ENCODE measurements around the gene MTA1.

MTA1 gene

DNA sequence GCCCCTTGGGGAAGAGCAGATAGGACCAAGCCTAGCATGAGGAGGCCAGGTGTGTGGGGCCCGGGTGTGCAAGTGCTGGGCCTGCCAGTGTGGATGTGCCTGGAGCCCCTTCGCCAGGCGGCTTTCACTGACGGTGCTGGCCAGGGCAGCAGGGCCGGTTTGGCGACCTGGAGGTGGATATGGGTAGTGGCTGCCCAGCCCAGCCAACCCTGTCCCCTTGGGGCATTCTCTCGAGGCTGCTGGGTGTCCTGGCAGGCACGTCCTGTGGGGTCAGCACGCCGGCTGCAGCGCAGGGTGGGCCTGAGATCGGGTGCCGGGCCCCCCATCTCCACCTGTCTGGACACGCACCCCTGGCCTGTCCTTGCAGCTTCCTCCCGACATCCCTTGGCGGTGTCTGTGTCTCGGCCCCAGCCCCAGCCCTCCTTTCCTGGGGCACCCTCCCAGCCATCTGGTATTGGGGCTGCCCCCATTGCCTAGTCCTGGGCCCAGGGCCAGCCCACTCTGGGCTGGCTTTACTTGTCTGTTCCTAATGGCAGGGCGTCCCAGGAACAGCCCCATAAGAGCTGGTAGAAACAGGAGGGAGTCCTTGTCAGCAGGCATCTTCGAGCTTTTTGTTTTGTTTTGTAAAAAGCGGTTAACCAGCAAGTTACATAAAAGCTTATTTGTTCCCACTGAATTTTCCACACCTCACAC is 47.8 kb downstream of the MTA1 start:
- no peak for DNase-seq

DNA sequence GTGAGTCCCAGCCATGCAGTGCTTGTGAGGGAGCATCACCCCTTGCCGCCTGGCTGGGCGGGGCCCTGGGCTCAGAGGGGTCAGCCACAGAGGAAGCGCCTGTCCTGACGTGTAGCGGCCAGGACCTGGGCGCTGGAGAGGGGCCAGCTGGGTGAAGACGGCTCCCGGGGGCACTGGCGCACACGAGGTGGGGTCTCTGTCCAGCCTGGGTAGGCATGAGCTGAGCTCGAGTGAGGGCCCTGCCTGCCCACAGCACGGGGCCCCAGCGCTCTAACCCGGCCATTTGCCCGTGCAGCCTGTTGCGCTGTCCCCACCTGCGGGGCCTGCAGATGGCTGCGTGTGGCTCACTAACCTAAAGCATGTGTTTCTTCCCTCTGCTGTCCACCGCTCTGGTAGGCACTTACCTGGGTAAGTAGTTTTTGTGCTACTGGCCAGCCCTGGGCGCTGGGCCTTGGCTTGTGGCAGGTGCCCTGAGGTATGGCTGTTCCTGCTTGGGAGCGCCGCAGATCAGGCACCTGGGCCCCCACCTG is 48.4 kb downstream of the MTA1 start:
- no peak for DNase-seq

DNA sequence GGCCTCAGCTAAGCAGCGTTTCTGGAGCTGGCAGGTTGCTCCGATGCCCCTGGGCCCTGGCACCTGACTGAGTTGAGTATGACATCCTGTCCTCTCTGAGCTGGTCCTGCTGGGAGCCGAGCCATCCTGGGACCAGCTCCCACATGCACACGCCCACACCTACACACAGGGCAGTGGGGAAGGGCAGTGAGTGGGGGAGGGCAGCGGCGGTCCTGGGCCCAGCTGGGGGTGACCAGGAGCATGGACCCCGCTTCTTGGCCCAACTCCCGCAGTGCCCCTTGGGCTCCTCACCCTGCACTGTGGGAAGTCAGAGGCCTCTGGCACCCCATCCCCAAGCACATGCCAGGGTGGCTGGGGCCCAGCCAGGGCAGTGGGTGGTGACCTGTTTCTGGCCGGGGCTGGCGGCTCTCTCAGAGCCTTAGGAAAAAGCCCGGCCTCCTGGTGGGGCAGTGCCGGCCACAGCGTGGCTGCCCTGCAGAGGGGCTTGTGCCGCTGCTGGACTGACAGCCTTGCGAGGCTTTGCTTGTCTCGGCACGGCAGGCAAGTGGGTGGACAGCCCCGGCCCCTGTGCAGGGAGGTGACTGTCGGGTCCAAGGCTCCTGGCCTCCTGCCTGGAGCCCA is 49.1 kb downstream of the MTA1 start:
- no peak for DNase-seq

DNA sequence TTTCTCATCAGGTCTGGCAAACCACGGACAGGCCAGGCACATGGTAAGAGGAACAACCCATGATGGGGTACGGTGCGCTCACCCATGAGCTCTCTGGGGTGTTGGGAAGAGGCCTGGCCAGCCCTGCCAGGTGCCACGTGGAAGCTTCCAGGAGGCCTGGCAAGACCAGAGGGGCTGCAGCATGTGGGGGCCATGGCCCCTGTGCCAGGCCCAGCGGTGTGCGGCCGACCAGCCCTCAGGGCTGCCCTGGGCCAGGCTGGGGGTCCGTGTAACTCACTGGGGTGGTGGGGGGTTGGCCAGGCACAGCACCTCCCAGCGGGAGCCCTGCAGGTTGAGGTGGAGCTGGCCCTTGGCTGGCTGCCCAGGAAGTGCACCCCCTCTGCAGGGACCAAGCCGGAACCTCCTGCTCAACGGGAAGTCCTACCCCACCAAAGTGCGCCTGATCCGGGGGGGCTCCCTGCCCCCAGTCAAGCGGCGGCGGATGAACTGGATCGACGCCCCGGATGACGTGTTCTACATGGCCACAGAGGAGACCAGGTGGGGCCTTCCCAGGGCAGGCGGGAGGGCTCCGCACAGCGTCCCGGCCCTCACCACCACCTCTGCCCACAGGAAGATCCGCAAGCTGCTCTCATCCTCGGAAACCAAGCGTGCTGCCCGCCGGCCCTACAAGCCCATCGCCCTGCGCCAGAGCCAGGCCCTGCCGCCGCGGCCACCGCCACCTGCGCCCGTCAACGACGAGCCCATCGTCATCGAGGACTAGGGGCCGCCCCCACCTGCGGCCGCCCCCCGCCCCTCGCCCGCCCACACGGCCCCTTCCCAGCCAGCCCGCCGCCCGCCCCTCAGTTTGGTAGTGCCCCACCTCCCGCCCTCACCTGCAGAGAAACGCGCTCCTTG is 50.1 kb downstream of the MTA1 start:
- no peak for DNase-seq

DNA sequence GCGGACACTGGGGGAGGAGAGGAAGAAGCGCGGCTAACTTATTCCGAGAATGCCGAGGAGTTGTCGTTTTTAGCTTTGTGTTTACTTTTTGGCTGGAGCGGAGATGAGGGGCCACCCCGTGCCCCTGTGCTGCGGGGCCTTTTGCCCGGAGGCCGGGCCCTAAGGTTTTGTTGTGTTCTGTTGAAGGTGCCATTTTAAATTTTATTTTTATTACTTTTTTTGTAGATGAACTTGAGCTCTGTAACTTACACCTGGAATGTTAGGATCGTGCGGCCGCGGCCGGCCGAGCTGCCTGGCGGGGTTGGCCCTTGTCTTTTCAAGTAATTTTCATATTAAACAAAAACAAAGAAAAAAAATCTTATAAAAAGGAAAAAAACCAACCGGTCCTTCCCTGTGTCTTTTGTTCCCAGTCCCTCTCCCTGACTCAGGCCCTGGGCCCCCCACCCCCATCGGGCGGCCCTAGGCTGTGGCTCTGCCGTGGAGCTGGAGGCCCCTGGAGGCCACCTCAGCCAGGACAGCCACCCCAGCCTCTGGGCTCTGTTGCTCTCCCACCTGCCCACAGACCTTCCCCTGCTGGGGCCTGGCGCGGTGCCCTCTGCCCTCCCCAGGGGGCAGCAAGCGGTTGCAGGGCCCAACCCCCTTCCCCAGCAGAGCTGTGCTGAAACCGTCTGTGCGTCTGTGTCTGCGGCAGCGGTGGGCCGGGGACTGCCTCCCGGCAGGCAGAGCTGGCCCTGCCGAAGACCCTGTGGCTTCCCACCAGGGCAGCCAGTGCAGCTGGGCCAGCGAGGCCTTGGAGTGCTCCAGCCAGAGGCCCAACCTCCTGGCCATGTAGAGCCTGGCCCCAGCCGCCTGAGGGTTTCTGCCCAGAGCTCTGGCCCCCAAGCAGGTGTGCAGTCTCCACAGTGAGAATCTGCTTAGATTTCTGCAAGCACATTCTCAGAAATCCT is 51.0 kb downstream of the MTA1 start:
- no peak for DNase-seq

DNA sequence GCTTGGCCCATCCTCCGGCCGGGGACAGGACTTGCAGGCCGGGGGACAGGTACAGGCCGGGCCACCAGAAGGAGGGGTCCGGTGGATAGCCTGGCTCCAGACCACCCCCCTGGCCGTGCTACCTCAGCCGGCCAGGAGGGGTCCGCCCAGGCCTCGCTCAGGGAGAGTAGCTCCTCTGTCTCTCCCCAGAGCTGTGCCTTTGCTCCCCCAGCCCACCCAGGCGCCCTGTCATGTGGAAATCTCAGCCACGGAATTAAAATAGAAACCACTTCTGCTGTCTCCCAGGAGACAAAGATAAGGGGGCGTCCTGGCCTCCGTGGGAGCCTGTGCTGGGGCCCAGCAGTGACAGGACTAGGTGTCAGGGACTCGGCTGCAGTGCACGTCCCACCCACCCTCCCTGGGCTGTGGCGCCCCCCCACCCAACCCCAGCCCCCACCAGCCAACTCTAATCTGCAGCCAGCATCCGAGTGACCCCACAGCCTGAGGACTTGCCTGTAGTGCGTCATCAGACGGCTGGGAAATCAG is 51.7 kb downstream of the MTA1 start:
- DNase-seq, result no peak

DNA sequence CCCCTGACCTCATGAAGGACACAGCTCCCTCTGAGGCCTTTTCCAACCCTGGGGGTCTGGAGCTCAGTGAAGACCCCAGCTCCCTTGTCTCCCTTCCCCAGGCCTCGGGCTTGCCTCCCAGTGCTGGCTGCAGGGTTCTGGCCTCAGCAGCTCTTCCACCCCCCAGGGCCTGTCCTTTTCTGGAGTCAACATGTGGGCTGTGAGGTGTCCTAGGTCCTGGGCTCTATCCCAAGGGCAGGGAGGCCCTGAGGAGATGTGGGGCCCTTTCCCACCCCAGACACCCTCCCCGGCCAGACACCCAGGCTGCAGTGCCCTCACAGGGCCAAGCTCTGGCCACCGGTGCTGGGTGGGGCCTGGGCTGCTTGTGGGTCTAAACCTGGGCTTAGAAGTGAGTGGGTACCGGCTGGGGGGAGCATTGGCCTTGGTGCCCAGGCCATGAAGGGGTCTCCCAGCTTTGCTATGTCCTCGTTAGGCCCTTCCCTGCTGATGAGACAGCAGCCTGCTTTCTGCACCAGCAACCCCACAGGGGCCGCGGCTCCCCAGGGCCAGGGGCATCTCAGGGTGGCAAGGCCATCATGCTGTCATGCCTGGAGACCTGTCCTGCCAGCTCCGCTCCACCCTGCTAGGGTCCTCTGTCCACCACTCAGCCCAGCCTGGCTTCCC is 52.3 kb downstream of the MTA1 start:
- no peak for DNase-seq

DNA sequence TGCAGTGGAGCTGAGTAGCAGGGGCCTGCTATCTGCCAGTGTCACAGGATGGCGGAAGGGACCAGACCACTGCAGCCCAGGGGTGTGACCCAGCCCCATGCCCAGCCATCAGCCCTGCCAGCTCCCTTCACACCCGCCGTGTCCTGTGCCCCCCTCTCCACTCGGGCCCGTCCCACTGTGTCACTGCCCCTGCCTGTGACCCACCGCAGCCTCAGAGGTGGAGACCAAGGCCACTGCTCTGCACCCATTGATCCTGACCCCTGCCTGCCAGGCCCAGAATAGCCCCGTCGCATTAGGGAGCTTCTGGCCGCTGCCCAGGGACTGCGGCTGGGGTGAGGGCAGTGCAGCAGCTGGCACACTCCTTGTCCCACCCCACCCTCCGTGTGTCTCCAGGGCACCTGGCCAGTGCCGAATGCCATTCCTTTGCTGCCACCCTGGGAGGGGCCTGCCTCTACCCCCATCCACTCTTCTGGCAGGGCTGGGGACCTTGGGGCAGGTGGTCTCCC is 52.9 kb downstream of the MTA1 start:
- no peak for DNase-seq

DNA sequence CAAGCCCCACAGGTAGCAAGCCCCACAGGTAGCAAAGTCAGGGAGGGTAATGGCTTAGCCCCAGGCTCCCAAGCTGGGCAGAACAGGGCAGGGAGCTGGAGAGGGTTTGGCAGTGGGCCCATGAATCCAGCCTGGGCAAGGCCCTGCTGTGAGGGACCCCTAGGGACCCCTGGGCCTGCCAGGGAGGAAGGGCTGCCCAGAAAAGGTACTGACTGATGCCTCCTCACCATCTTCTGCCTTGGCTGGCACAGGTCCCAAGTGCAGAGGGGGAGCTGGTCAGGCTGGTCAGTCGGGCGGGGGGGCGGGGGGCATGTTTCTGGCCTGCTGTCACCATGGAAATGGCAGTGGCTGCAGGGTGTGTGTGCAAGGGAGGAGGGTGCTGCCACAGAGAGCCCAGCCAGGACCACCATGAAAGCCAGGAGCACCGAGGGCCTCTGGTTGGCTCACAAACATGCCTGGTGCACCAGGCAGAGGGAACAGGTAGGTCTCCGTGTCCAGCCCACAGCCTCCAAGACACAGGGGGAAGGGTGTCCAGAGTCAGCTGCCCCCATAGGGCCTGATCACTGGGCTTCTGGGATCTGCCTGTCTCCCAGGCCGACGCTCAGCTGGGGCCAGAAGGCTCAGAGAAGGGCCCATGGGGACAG is 53.5 kb downstream of the MTA1 start:
- no peak for DNase-seq

DNA sequence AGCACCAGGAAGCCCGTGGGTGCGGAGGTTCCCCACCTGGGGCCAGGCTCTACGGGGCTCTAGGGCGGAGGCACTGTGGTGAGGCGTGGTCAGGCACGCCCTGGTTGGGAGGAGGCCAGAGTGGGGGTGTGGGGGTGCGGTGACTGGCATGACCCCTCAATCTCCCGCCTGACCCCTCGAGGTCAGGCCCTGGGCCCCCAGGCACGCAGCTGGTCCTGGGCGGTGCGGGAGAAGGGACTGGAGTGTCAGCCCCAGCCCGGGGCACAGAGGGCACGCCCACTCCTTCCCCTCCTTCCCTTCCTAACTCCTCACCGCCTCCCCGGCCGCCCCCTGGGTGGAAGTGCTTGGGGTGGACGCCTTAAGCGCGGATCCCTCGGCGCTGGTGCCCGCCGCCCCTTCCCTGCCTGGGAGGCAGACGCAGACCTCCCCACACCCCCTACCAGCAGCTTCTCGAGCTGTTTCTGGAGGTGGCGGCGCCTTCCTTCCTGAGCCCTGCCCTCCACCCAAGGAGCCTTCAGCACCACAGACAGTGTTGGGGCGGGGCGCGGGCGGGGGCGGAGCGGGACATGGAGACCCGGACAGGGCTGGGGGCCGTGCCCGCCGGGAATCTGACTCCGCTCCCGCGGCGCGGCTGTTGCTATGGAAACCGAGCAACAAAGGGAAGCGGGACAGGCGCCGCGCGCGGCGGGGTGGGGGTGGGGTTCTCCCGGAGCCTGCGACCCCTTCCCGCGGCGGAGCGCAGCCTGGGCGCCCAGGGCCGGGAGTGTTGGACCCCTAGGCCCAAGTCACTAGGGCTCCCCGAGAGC is 54.3 kb downstream of the MTA1 start:
- DNase-seq, result peak; percentile 83

DNA sequence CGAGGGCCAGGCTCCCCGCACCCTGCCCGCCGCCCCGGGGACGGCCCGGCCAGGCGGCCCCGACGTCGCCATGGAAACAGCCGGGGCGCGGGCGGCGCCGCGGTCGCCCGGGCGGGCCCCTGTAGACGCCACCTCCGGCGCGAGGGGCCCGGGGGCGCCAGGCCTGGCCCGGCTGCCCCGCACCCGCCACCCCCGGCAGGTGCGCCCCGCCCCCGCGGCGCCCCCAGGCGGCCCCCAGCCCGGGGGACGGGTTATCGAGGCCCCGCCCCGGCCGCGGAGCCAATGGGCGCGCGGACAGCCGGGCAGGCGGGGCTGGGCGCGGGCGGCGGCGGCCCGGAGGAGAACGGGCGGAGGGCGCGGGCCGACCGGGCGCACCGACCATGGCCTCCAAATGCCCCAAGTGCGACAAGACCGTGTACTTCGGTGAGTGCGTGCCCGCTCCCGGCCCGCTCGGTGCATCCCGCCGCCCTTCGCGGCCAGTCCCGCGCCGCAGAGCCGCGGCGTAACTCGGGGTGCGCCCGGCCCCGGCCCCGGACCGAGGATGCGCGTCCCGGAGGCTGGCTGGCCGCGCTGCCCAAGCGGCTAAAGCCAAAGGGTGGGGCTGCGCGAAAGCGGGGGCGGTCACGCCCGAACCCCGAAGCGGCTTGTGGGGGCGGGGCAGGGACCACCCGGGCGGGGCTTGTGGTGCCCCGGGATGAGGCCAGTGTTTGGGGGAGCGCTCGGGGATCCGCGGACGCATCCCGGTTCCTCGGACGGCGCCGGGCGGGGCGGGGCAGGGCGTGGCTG is 55.0 kb downstream of the MTA1 start, which contains the start of gene CRIP2:
Gene CRIP2, plus strand, starts transcription at position 339 of the 786 bp plus-strand sequence. Its CDS starts 42 bp downstream, at position 381.
- peak; percentile 52 for DNase-seq

DNA sequence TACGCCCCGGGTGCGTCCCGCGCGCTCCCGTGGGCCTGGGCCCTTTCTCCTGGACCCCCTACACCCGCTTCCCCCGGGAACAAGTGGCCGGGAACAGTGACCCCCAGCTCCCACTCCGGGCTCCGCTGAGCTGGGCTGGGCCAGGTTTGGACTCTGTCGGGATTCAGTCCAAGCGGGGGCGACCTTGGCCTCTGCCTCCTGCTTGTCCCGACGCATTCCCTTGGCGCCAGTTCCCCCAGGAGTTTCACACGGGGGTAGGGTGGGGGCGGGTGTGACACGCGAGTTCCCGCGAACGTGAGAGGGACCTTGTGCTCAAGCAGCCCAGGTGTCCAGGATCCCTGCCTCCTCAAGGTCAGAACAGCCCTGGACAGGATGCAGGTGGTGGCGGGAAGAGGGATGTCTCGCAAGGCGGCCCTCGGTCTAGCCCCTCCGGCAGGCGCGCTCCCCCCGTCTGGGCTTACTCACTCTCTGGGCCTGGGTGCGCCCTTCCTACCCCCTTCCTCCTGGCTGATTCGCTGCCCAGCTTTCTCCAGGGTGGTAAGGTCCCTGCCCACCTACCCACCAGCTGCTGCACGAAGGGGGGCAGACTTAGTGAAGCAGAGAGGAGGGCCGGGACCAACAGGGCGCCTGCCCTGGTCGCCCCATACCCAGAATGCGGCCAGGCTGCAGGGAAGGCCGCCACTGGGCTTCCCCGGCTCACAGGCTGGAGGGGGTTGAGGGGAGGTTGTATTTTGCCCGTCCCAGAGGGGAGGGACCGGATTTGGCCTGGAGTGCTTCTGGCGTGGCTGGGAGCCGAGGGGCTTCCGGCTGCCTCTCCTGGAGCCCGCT is 55.9 kb downstream of the MTA1 start:
- DNase-seq, result no peak

DNA sequence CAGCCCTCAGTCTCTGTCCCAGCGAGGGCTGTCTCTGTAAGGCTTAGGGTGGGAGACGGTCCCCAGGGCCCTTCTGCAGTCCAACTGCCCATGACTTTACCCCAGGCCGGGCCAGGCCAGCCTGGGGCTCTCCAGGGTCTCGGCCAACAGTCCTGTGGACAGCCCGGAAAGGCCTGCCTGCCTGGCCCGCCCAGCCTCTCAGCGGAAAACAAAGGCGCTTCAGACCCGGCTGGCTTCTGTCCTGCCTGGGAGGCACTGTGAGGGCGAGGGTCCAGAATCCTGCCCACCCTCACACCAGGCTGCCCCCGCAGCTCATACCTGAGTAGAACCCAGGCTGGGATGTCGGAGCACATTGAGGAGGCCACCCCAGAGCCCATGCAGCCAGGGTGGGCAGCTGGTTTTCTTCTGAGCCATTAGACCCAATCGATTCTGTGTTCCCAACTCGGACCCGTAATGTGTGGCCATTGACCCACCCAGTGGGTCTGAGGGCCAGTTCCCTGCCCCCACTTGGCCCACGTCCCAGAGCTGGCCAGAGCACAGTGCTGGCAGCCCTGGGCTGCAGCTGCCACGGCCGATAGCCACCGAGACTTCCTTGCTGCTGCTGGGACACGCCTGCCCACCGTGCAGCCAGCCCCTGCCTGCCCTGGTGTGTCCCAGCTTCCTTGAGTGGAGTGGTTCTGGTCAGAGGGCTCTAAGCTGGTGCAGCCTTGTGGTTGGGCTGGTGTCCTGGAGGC is 56.6 kb downstream of the MTA1 start:
- DNase-seq, result no peak

DNA sequence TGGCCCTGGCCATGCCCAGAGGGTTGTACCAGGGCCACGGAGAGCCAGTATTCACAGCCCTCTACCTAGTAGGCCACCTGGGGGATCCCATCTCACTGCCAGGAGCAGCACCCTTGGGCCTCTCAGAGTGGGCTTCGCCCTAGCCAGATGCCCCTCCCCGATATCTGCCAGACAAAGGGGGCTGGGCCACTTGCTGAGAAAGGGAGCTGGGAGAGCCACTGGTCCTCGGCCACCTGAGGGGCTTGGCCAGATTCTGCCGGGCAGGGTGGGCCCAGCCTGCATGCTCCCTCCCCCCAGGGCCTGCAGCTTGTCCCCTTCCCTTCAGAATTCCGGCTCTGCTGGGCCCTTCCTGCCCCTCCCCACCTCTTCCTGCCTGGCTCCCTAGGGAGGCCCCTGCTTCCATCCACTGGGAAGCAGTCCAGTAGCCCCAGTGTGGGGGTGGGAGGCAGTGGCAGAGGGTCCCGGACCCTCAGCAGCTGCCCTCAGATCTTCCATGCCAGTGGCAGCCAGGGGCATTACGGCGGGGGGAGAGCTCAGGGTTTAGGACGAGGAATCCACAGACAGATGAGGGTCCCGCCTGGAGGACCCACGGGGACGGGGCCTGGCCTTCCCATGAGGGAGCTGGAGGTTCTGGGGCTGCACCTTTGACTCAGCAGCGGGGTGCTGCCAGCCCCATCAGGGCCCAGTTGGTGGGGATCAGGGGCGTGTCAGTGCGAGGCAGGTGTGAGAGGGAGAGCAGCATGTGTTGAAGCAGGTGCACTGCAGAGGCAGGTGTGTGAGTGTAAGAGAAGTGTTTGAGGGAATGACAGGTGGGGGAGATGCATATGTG is 57.4 kb downstream of the MTA1 start:
- DNase-seq, result no peak

DNA sequence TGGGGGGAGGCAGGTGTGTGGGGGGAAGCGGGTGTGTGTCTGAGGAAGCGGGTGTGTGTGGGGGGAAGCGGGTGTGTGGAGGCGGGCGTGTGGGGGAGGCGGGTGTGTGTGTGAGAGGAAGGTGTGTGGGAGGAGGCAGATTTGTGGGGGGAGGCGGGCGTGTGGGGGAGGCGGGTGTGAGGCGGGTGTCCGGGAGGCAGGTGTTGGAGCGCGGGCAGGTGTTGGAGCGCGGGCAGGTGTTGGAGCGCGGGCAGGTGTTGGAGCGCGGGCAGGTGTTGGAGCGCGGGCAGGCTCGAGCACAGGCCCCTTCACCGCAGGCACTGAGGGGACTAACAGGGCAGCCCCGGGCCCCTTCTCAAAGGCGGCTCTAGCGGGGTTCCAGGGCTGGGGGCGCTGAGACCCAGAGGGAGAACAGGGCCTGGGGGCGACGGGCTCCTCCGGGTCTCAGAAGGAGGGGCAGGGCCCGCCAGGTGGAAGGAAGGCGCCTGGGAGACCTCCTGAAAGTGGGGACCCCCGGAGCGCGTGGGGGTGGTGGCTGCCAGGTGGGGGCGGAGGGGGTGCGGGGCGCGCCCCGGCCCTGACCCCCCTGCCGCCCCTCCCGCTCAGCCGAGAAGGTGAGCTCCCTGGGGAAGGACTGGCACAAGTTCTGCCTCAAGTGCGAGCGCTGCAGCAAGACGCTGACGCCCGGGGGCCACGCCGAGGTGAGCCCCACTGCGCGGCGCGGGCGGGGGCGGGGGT is 58.2 kb downstream of the MTA1 start:
- peak; percentile 75 for DNase-seq

Data from T-helper 9 cell (primary cell).